Esophagus (tissue), 2 donors: ENCODE data around the gene IRF3. TPM values are rescaled to one million over a fixed set of nuclear protein-coding genes. Genes with fewer than 3 reads are reported as not detected.

Source experiments
- H3K27ac ChIP-seq, 2 donors: one replicate each; pipeline ENCODE4 v1.5.1; 2013; ENCODE audit warnings: low read depth in 2 of 2, mild to moderate bottlenecking in 2 of 2, inconsistent platforms in 1 of 2, low read length in 1 of 2, moderate library complexity in 1 of 2
- H3K27me3 ChIP-seq, 2 donors: one replicate each; pipeline ENCODE4 v1.6.1; 2013; ENCODE audit warnings: low read length in 2 of 2, control low read depth in 1 of 2, mild to moderate bottlenecking in 1 of 2; ENCODE audit not compliant: insufficient read depth in 2 of 2, control insufficient read depth in 1 of 2
- H3K36me3 ChIP-seq, 2 donors: one replicate each; pipeline ENCODE4 v1.6.1; 2013; ENCODE audit warnings: low read length in 1 of 2; ENCODE audit not compliant: control insufficient read depth in 2 of 2, insufficient read depth in 2 of 2
- H3K4me1 ChIP-seq, 2 donors: one replicate each; pipeline ENCODE4 v1.6.1; 2013; ENCODE audit warnings: low read length in 1 of 2; ENCODE audit not compliant: control insufficient read depth in 2 of 2, insufficient read depth in 2 of 2
- H3K4me3 ChIP-seq, 2 donors: one replicate each; pipeline ENCODE4 v1.5.1; 2013; ENCODE audit warnings: low read length in 2 of 2, mild to moderate bottlenecking in 2 of 2, low read depth in 1 of 2, moderate library complexity in 1 of 2
- H3K9me3 ChIP-seq, 2 donors: one replicate each; pipeline ENCODE4 v1.6.1; 2013; ENCODE audit warnings: mild to moderate bottlenecking in 2 of 2, low read depth in 1 of 2, low read length in 1 of 2, moderate library complexity in 1 of 2; ENCODE audit not compliant: control insufficient read depth in 2 of 2, insufficient read depth in 1 of 2
- WGBS, 2 donors: extraction: QIAGEN DNeasy Blood & Tissue Kit; methylation state at CpG; one replicate each; pipeline ENCODE4 v1.1.7; 2013; 5-methylcytosine and 5-hydroxymethylcytosine counted together
- polyA plus RNA-seq, 2 donors: library from polyadenylated mRNA; stranded (reverse); fragments of 200-250 nt; gene quantifications; one replicate each; pipeline ENCODE4 v1.2.3, GENCODE V29; 2013
- donor health status: healthy with polysubstance abuse.
- donor health status: Bipolar disorder and iron deficiency.

Gene IRF3
- polyA plus RNA-seq, 2 donors = 49.2 to 75.0 TPM

GRCh38 chr19:49699364-49699763 is 33.7 kb upstream of the IRF3 start:
- Histone ChIP-seq H3K9me3 (no peaks in the 10 kb centered on the region), H3K4me3 (no peak overlapping the region), H3K27ac (no peak overlapping the region), H3K36me3 (no peaks in the 10 kb centered on the region), H3K4me1 (peaks cover 0 to 2% of the 10 kb centered on the region in 2 donors), H3K27me3 (no peaks in the 10 kb centered on the region)
- 87 to 95% methylated on average over 5 of the region's 5 CpGs for WGBS, 2 donors

- H3K36me3 ChIP-seq = no peaks in the 10 kb centered on the region
- 87 to 95% methylated on average over 7 of the region's 7 CpGs for WGBS, 2 donors
- no peaks in the 10 kb centered on the region for H3K27me3 ChIP-seq
- no peaks in the 10 kb centered on the region for H3K4me1 ChIP-seq
- no peak overlapping the region for H3K27ac ChIP-seq
- no peak overlapping the region for H3K4me3 ChIP-seq
- no peaks in the 10 kb centered on the region for H3K9me3 ChIP-seq
Observed at GRCh38 chr19:49696865-49697264, 31.2 kb upstream of the IRF3 start.

GRCh38 chr19:49696115-49696514 is 30.5 kb upstream of the IRF3 start:
- Histone ChIP-seq H3K4me1 (peaks cover 0 to 3% of the 10 kb centered on the region in 2 donors), H3K4me3 (no peak overlapping the region), H3K27me3 (no peaks in the 10 kb centered on the region), H3K36me3 (no peaks in the 10 kb centered on the region), H3K9me3 (no peaks in the 10 kb centered on the region), H3K27ac (no peak overlapping the region)
- WGBS, 2 donors = 79 to 82% methylated on average over 6 of the region's 6 CpGs

- Histone ChIP-seq H3K27ac (no peak overlapping the region), H3K27me3 (no peaks in the 10 kb centered on the region), H3K4me1 (peaks cover 0 to 5% of the 10 kb centered on the region in 2 donors), H3K4me3 (no peak overlapping the region), H3K36me3 (peaks cover 0 to 9% of the 10 kb centered on the region in 2 donors), H3K9me3 (no peaks in the 10 kb centered on the region)
- WGBS, 2 donors = 76 to 79% methylated on average over 16 of the region's 16 CpGs
Observed at GRCh38 chr19:49692147-49692506, 26.5 kb upstream of the IRF3 start.

- H3K27me3 ChIP-seq = no peaks in the 10 kb centered on the region
- peak overlapping the region; percentile 43 to 58 for H3K4me3 ChIP-seq
- peaks cover 0 to 5% of the 10 kb centered on the region in 2 donors for H3K4me1 ChIP-seq
- H3K36me3 ChIP-seq = peaks cover 3 to 13% of the 10 kb centered on the region in 2 donors
- H3K27ac ChIP-seq = no peak overlapping the region
- no peaks in the 10 kb centered on the region for H3K9me3 ChIP-seq
- WGBS, 2 donors = 14 to 16% methylated on average over 39 of the region's 39 CpGs
Observed at GRCh38 chr19:49691243-49692146, 25.8 kb upstream of the IRF3 start.

GRCh38 chr19:49690656-49691242 is 25.1 kb upstream of the IRF3 start, which contains the start of gene CPT1C:
Gene CPT1C, plus strand, starts transcription at chr19:49691116. Its CDS starts 1,137 bp downstream, at chr19:49692253.
- Histone ChIP-seq H3K4me3 (peak within 1 kb of the TSS; percentile 43 to 58), H3K36me3 (peaks cover 3 to 20% of the 10 kb centered on the region in 2 donors), H3K27ac (peak within 1 kb of the TSS; percentile 66 to 77), H3K4me1 (peaks cover 0 to 5% of the 10 kb centered on the region in 2 donors), H3K9me3 (no peaks in the 10 kb centered on the region), H3K27me3 (no peaks in the 10 kb centered on the region)
- 2 to 3% methylated on average over 38 of the region's 38 CpGs for WGBS, 2 donors

- no peaks in the 10 kb centered on the region for H3K27me3 ChIP-seq
- WGBS, 2 donors = 6 to 11% methylated on average over 39 of the region's 39 CpGs
- no peaks in the 10 kb centered on the region for H3K9me3 ChIP-seq
- peak overlapping the region; percentile 43 to 58 for H3K4me3 ChIP-seq
- peaks cover 5 to 23% of the 10 kb centered on the region in 2 donors for H3K36me3 ChIP-seq
- H3K27ac ChIP-seq = peak overlapping the region; percentile 20 to 66
- peaks cover 0 to 5% of the 10 kb centered on the region in 2 donors for H3K4me1 ChIP-seq
Observed at GRCh38 chr19:49690079-49690655, 24.5 kb upstream of the IRF3 start.

- 23 to 31% methylated on average over 48 to 54 of the region's 54 CpGs for WGBS, 2 donors
- H3K36me3 ChIP-seq = peaks cover 10 to 31% of the 10 kb centered on the region in 2 donors
- no peaks in the 10 kb centered on the region for H3K9me3 ChIP-seq
- H3K27ac ChIP-seq = peak within 1 kb of the TSS; percentile 34 to 66
- H3K4me3 ChIP-seq = peak within 1 kb of the TSS; percentile 43 to 58
- no peaks in the 10 kb centered on the region for H3K27me3 ChIP-seq
- H3K4me1 ChIP-seq = peaks cover 0 to 5% of the 10 kb centered on the region in 2 donors
Observed at GRCh38 chr19:49689133-49690078, 23.7 kb upstream of the IRF3 start, which contains the start of gene ADM5. Gene ADM5, plus strand, starts transcription at chr19:49689594. Its CDS starts 244 bp downstream, at chr19:49689838.
